Neural progenitor cell (in vitro differentiated cells): ENCODE results near the gene CDK5RAP3.

ENCODE experiments used
- CTCF ChIP-seq: fragments of 200-600 bp; sonication (generic); IDR thresholded peaks from 2 replicates; pipeline ENCODE4 v1.5.1; 2017; ENCODE audit warnings: antibody characterized with exemption, mild to moderate bottlenecking
- EZH2 ChIP-seq: fragments of 200-600 bp; sonication (generic); IDR thresholded peaks from 2 replicates; pipeline ENCODE4 v1.6.1; 2017; ENCODE audit warnings: antibody characterized with exemption, mild to moderate bottlenecking, moderate library complexity
- EZH2phosphoT487 ChIP-seq: fragments of 200-600 bp; sonication (generic); IDR thresholded peaks from 2 replicates; pipeline ENCODE4 v1.6.1; 2017; ENCODE audit warnings: antibody characterized with exemption

GRCh38 chr17:47983492-47984223 is 12.7 kb downstream of the CDK5RAP3 start:
- no peak for TF ChIP-seq CTCF
- TF ChIP-seq EZH2phosphoT487, result no peak
- no peak for TF ChIP-seq EZH2
